T follicular helper cell (primary cell): ENCODE results near the gene MED27.
"Not testable (repeated sequence)": the region's sequence is repeated elsewhere in the genome, so short reads cannot be mapped to it uniquely, and the experiment has no call there.

Source experiments
- DNase-seq: peaks from one replicate; pipeline ENCODE4 v3.0.0-alpha.2; 2020; ENCODE audit warnings: low read depth

MED27 gene

GRCh38 chr9:132077881-132078698 is 1.6 kb downstream of the MED27 start:
- peak; percentile 8 for DNase-seq

- no peak for DNase-seq
Observed at GRCh38 chr9:132075853-132076252, 3.8 kb downstream of the MED27 start.

GRCh38 chr9:132074736-132075135 is 4.9 kb downstream of the MED27 start:
- no peak for DNase-seq

- DNase-seq, result no peak
Observed at GRCh38 chr9:132071847-132072507, 7.7 kb downstream of the MED27 start.

GRCh38 chr9:132069046-132069898 is 10.4 kb downstream of the MED27 start:
- no peak for DNase-seq

GRCh38 chr9:132068605-132069004 is 11.1 kb downstream of the MED27 start:
- DNase-seq, result no peak

GRCh38 chr9:132066511-132066910 is 13.2 kb downstream of the MED27 start:
- DNase-seq, result no peak

- DNase-seq, result no peak
Observed at GRCh38 chr9:132066057-132066456, 13.6 kb downstream of the MED27 start.

GRCh38 chr9:132063281-132063680 is 16.4 kb downstream of the MED27 start:
- no peak for DNase-seq

GRCh38 chr9:132062806-132063205 is 16.9 kb downstream of the MED27 start:
- no peak for DNase-seq

- DNase-seq, result no peak
Observed at GRCh38 chr9:132061526-132061925, 18.1 kb downstream of the MED27 start.

GRCh38 chr9:132059361-132059760 is 20.3 kb downstream of the MED27 start:
- DNase-seq, result no peak

- DNase-seq, result not testable (repeated sequence)
Observed at GRCh38 chr9:132058226-132058625, 21.4 kb downstream of the MED27 start.

- DNase-seq, result no peak
Observed at GRCh38 chr9:132056717-132057560, 22.7 kb downstream of the MED27 start.

- DNase-seq, result no peak
Observed at GRCh38 chr9:132055756-132056155, 23.9 kb downstream of the MED27 start.

- DNase-seq, result no peak
Observed at GRCh38 chr9:132054024-132054423, 25.6 kb downstream of the MED27 start.

- no peak for DNase-seq
Observed at GRCh38 chr9:132049900-132050299, 29.8 kb downstream of the MED27 start.

GRCh38 chr9:132049323-132049882 is 30.3 kb downstream of the MED27 start:
- DNase-seq, result no peak

GRCh38 chr9:132048201-132048600 is 31.5 kb downstream of the MED27 start:
- DNase-seq, result no peak

- DNase-seq, result no peak
Observed at GRCh38 chr9:132046456-132046855, 33.2 kb downstream of the MED27 start.

- DNase-seq, result no peak
Observed at GRCh38 chr9:132044176-132044875, 35.3 kb downstream of the MED27 start.
